GM12875 (cell line): Measurements from ENCODE around the gene ORC4.

Experiments
- H3K4me3 ChIP-seq: one replicate; pipeline ENCODE4 v1.5.1; 2011; ENCODE audit warnings: low read depth, low read length, control low read depth
- CTCF ChIP-seq: IDR thresholded peaks from 2 replicates; pipeline ENCODE4 v1.5.1; 2011; ENCODE audit warnings: low read depth, mild to moderate bottlenecking, control low read depth, inconsistent platforms, low read length, moderate library complexity, borderline replicate concordance; ENCODE audit not compliant: insufficient read depth

Gene ORC4

DNA sequence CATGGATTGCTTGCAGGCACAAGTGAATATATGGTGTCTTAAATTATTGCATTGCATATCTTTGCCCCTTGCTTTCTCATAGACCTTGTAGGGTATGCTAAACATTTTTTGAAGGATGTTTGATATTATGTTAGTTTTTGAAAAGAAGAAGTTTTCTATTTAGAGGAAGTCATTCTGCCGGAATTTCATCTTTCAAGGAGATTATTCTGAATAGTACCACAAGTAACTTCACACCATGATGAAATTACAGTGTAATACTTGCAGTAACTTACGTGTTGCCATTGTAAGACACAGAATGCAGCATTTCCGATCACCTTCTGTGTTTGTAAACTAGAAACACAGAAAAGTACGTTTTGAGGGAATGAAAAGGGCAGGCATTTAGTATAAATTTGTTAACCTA, 103.8 kb downstream of the ORC4 start:
- H3K4me3 ChIP-seq: no peak overlapping the region
- TF ChIP-seq CTCF: no peak

DNA sequence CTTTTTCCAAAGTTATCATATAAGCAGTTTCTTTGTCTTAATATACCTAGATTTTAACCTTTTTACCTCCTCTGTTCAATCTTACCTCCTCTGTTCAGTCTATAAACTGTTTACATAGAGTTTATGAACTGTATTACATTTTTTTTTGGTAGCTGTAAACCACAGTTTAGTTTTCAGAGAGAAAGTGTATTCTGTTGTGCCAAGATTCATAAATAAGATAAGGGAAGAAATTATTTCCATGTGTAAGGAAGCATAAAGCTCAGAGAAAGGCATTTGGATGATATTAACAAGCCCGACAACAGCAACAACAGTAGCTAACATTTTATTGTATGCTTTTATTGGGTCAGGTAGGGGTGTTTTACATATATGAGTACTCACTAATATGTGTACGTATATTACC, 104.5 kb downstream of the ORC4 start:
- no peak overlapping the region for H3K4me3 ChIP-seq
- TF ChIP-seq CTCF: no peak

DNA sequence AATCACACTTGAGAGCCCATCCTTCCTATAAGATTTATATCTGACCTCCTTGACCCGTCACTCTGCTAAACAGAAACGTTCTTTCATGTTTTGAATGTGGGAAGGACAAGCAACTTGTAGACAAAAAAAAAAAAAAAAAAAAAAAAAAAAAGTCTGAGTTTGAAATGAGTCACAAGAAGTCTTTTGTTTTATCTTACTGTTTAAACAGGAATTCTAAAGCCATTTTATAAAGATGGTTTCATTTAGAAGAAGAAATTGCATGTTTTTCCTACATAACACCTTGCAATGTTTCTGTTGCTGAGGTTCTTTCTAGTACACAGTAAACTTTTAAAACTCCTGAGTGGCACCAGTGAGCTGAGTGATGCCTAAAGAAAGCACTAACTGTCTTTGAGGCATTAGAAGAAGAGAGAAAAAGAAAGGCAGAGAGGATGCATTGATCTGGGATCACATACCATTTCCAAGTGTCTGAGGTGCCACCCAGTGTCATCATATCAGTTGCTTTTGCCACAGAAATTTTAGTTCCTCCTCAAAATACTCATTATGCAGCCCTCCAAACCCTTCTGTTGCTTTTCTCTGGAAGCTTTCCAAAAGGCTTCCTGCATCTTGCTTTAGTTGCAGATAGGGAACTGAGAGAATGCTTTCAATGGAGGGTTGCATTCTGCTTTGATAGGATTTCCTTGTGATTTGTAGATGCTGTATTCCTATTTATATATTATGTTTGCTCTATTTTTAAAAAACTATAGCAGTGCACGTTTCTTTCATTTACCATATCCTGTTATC, 106.6 kb downstream of the ORC4 start:
- no peak for TF ChIP-seq CTCF
- H3K4me3 ChIP-seq: no peak overlapping the region

DNA sequence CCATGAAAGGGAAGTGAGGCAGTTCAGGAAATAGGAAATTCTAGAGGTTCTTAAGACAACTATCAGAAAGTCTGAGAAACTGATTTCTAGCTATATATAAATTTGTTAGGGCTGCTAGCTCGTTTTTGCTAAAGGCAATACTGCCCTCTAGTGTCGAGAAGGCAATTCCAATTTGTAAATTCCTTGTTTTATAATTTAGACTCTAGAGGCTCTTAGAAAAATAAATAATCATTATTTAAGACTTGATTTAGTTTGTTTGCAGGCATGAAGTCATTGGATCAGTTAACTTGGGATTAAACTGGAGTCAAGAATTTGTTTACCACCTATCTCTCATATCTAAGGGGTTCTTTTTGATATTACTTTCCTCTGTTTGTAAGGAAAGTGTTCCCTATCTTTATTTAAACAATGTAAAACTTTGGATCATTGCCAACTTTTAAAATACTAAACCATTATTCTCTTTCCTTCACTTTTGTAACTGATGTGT, 109.5 kb downstream of the ORC4 start:
- peak; percentile 39; the same call in 1 of the 2 replicates for TF ChIP-seq CTCF
- no peak overlapping the region for H3K4me3 ChIP-seq

GRCh38 chr2:147909178-147909577, 111.4 kb downstream of the ORC4 start:
- TF ChIP-seq CTCF: no peak
- H3K4me3 ChIP-seq: no peak overlapping the region

DNA sequence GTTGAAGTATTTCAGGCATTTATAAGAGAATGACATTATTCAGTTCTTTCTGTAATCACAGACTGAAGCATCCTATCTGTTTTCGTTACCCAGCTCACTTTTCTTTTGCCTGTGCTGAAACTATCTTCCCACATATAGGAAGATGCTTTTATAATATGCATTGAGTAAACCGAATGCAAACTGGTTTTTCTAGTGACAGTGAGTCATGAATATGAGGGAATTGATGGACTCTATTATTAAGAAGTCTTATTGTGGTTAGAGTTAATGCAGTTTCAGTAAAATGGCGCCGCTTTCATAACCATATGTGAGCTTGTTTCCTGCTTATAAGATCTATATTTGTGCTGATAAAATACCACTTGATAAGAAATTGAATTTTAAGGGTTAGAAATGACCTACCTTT, 116.5 kb downstream of the ORC4 start:
- no peak overlapping the region for H3K4me3 ChIP-seq
- no peak for TF ChIP-seq CTCF

- no peak for TF ChIP-seq CTCF
- H3K4me3 ChIP-seq: no peak overlapping the region
Observed at GRCh38 chr2:147888680-147889079, 131.9 kb downstream of the ORC4 start.
